Left forelimb (tissue), 1 donor: Measurements from ENCODE around the gene SLC2A13.
"Not testable (repeated sequence)": the region's sequence is repeated elsewhere in the genome, so short reads cannot be mapped to it uniquely, and the experiment has no call there.

Source experiments
- DNase-seq: peaks from one replicate; pipeline ENCODE4 v3.0.0-alpha.2; 2018; ENCODE audit warnings: low spot score

SLC2A13 gene

GRCh38 chr12:40104461-40105264 is 1.2 kb downstream of the SLC2A13 start:
- DNase-seq: no peak

GRCh38 chr12:40103043-40103442 is 2.8 kb downstream of the SLC2A13 start:
- no peak for DNase-seq

GRCh38 chr12:40101747-40102146 is 4.1 kb downstream of the SLC2A13 start:
- DNase-seq: no peak

GRCh38 chr12:40099423-40099853 is 6.4 kb downstream of the SLC2A13 start:
- no peak for DNase-seq

- no peak for DNase-seq
Measured at GRCh38 chr12:40098406-40099145, 7.3 kb downstream of the SLC2A13 start.

- DNase-seq: no peak
Measured at GRCh38 chr12:40093512-40093911, 12.4 kb downstream of the SLC2A13 start.

GRCh38 chr12:40086471-40086870 is 19.4 kb downstream of the SLC2A13 start:
- no peak for DNase-seq

- no peak for DNase-seq
Measured at GRCh38 chr12:40078266-40078665, 27.6 kb downstream of the SLC2A13 start.

GRCh38 chr12:40075458-40075857 is 30.4 kb downstream of the SLC2A13 start:
- no peak for DNase-seq

GRCh38 chr12:40068416-40068815 is 37.5 kb downstream of the SLC2A13 start:
- DNase-seq: no peak

GRCh38 chr12:40065636-40066035 is 40.2 kb downstream of the SLC2A13 start:
- no peak for DNase-seq

GRCh38 chr12:40063414-40063813 is 42.5 kb downstream of the SLC2A13 start:
- no peak for DNase-seq

- no peak for DNase-seq
Measured at GRCh38 chr12:40058721-40059190, 47.1 kb downstream of the SLC2A13 start.

GRCh38 chr12:40056373-40056772 is 49.5 kb downstream of the SLC2A13 start:
- no peak for DNase-seq

GRCh38 chr12:40055776-40056175 is 50.1 kb downstream of the SLC2A13 start:
- DNase-seq: no peak

- DNase-seq: no peak
Measured at GRCh38 chr12:40055228-40055579, 50.7 kb downstream of the SLC2A13 start.

GRCh38 chr12:40054555-40055227 is 51.2 kb downstream of the SLC2A13 start:
- no peak for DNase-seq

GRCh38 chr12:40049268-40049667 is 56.6 kb downstream of the SLC2A13 start:
- DNase-seq: no peak

GRCh38 chr12:40047002-40047401 is 58.9 kb downstream of the SLC2A13 start:
- not testable (repeated sequence) for DNase-seq

- no peak for DNase-seq
Measured at GRCh38 chr12:40045656-40046055, 60.2 kb downstream of the SLC2A13 start.

- DNase-seq: no peak
Measured at GRCh38 chr12:40044396-40044795, 61.5 kb downstream of the SLC2A13 start.

GRCh38 chr12:40039598-40039997 is 66.3 kb downstream of the SLC2A13 start:
- DNase-seq: no peak

- DNase-seq: no peak
Measured at GRCh38 chr12:40038619-40039018, 67.3 kb downstream of the SLC2A13 start.
